Fibroblast of villous mesenchyme (primary cell): ENCODE data around the gene DNASE1L1. TPM values are rescaled to one million over a fixed set of nuclear protein-coding genes. Genes with fewer than 3 reads are reported as not detected.
"Not testable (repeated sequence)": the region's sequence is repeated elsewhere in the genome, so short reads cannot be mapped to it uniquely, and the experiment has no call there.

ENCODE experiments used
- DNase-seq: peaks from one replicate; pipeline ENCODE4 v3.0.0-alpha.2; 2010; ENCODE audit warnings: low read depth
- H3K4me3 ChIP-seq: 2 replicates; pipeline ENCODE4 v1.5.1; 2011; ENCODE audit warnings: low read depth, mild to moderate bottlenecking, low read length
- CTCF ChIP-seq: IDR thresholded peaks from 2 replicates; pipeline ENCODE4 v1.5.1; 2012; ENCODE audit warnings: low read depth, mild to moderate bottlenecking, low read length; ENCODE audit not compliant: insufficient read depth
- total RNA-seq: library from RNA; depleted of rRNA; stranded (reverse); fragments of >200 nt; gene quantifications from 2 replicates; pipeline ENCODE4 v1.2.3, GENCODE V29; 2012

The DNASE1L1 gene
- total RNA-seq, 1 donor = 53.5 TPM

DNA sequence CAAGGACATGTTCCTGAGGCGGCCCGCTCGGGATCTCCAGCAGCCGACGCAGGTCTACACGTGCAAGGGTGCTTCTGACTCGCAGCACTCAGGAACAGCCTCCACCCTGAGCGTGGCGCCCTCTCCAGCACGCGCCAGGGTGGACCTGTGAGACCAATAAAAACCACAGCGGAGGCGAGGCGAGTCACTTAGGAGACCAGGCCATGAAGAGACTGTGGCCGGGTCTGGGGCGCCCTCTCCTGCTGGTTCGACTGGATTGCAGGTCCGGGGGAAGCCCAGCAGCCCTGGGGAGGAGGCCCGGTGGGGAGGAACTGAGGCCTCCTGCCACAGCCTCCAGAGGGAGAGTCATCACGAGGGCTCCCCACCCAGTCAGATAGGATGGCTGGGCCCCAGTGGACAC lies 21.0 kb downstream of the DNASE1L1 start:
- not testable (repeated sequence) for DNase-seq, H3K4me3 ChIP-seq

DNA sequence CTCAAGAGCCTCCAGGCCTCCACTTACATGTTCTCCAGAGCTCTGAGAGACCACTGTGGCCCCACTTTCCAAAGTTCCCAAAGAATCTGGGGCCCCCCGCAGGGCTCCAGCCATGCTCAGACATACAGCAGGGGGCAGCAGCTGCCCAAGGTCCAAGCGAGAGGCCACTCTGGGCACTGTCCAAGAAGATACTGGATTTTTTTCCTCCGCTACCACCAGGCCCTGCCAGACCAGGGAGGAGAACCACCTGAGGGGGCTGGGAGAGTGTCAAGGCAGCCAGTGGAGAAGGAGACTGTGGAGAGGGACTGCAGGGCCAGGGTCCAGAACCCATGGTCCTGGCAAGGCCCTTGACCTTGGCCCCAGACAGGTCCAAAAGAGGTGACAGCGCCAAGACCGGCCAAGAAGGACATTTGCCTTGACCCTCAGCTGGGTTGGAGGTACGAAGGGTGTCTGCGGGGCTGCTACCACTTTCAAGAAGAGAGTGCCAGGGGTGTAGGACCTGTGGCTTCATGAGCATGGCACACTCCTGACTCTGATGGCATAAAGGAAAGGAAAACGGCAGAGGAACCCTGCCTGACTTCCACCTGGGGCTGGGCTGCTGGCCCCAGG lies 24.7 kb downstream of the DNASE1L1 start:
- TF ChIP-seq CTCF = peak; percentile 51
- DNase-seq = peak; percentile 22
- no peak overlapping the region for H3K4me3 ChIP-seq

DNA sequence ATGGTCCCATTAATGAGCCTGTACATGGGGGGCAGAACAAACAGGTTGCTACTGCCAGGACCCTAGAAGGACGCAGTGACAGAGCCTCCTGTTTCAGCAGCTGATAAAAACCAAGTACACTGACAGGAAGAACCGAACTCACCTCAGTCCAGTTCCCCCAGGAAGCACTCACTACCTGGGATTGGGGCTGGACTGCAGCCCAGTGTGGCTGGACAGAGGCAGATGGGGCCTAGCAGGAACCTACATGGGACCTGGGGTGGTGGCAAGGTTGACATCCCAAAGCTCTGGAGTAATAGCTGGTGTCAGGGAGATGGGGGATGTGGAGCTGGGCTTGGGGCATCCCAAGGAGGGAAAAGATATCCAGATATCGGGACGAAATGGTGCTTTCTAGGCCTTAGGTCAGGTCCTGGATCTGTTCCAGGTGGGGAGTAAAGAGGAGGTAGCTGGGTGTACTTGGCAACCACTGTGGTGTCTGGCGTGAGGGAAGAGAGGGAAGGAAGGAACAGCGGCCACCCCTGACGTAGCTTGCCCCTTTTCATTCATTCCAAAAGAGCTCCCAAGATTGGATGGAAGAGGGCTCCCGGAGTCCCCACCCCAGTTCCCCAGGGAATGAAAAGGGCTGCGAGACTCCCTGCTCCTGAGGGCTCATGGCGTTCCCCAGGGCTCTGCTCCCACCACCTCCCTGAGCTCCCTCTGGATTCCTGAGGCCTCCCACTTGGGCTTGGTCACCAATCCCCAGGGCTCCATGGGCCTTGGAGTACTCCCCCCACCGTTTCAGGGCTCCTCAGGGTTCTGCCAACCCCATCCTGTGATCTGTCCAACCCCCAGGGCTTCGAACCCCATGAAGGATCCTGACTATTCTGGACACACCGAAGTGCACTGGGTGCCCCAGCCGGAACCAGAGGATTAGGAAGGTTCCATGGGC lies 25.4 kb downstream of the DNASE1L1 start:
- no peak for TF ChIP-seq CTCF
- H3K4me3 ChIP-seq = no peak overlapping the region
- no peak for DNase-seq

GRCh38 chrX:154382483-154383069 lies 26.5 kb downstream of the DNASE1L1 start:
- no peak for DNase-seq
- no peak overlapping the region for H3K4me3 ChIP-seq
- no peak for TF ChIP-seq CTCF

GRCh38 chrX:154381271-154381670 lies 27.8 kb downstream of the DNASE1L1 start:
- DNase-seq = no peak
- H3K4me3 ChIP-seq = no peak overlapping the region
- TF ChIP-seq CTCF = no peak

- H3K4me3 ChIP-seq = no peak overlapping the region
- no peak for TF ChIP-seq CTCF
- no peak for DNase-seq
These were observed 28.3 kb downstream of the DNASE1L1 start for GRCh38 chrX:154380787-154381186.

DNA sequence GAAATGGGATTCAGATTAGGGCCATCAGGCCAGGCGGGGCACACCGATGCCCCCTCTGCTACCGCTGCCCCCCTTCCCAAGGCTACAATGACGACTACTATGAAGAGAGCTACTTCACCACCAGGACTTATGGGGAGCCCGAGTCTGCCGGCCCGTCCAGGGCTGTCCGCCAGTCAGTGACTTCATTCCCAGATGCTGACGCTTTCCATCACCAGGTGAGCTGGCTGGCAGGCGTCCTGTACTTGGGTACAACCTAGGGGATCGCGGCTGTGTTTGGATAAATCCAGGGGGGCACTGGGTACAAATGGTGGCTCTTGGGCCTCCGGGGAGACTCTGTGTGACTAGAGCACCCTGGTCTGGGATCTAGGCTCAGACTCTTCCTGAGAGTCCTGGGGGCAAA lies 28.9 kb downstream of the DNASE1L1 start:
- no peak for DNase-seq
- TF ChIP-seq CTCF = no peak
- H3K4me3 ChIP-seq = peak overlapping the region; percentile 69
